HepG2 (cell line): ENCODE data around the gene DMXL2.

ENCODE experiments used
- E2F2 ChIP-seq: sonication (generic); formaldehyde crosslinking; IDR thresholded peaks from 2 replicates; pipeline ENCODE4 v1.4.0; 2020; ENCODE audit warnings: missing genetic modification reagents, borderline replicate concordance
- POLR2A ChIP-seq, 2 experiments: IDR thresholded peaks; 2 replicates each; pipeline ENCODE4 v1.6.1; 2011; ENCODE audit warnings: low read depth in 2 of 2, low read length in 2 of 2, mild to moderate bottlenecking in 1 of 2, moderate library complexity in 1 of 2; ENCODE audit not compliant: insufficient read depth in 1 of 2

- TF ChIP-seq E2F2 (CRISPR knock-in tag) (no peak), POLR2A (IDR thresholded peaks at IDR 0.05; ENCODE audit: insufficient read depth in 1 of 2, low read depth in 2 of 2, low read length in 2 of 2) (no peak)
These were observed 12.1 kb upstream of the DMXL2 start for GRCh38 chr15:51634591-51635198.
